Retinal pigment epithelial cell (primary cell): ENCODE results near the gene GPR75.

ENCODE experiments used
- DNase-seq: peaks from one replicate; pipeline ENCODE4 v3.0.0-alpha.2; 2010; ENCODE audit warnings: low read depth
- H3K4me3 ChIP-seq: 2 replicates; pipeline ENCODE4 v1.5.1; 2011; ENCODE audit warnings: mild to moderate bottlenecking, low read length, control low read depth, moderate library complexity
- TF ChIP-seq, protein P1 (sequence below): conservative IDR thresholded peaks from 2 replicates; pipeline ENCODE4 v1.5.1; 2011; ENCODE audit warnings: low read depth, low read length, control low read depth, inconsistent platforms

Gene GPR75

DNA sequence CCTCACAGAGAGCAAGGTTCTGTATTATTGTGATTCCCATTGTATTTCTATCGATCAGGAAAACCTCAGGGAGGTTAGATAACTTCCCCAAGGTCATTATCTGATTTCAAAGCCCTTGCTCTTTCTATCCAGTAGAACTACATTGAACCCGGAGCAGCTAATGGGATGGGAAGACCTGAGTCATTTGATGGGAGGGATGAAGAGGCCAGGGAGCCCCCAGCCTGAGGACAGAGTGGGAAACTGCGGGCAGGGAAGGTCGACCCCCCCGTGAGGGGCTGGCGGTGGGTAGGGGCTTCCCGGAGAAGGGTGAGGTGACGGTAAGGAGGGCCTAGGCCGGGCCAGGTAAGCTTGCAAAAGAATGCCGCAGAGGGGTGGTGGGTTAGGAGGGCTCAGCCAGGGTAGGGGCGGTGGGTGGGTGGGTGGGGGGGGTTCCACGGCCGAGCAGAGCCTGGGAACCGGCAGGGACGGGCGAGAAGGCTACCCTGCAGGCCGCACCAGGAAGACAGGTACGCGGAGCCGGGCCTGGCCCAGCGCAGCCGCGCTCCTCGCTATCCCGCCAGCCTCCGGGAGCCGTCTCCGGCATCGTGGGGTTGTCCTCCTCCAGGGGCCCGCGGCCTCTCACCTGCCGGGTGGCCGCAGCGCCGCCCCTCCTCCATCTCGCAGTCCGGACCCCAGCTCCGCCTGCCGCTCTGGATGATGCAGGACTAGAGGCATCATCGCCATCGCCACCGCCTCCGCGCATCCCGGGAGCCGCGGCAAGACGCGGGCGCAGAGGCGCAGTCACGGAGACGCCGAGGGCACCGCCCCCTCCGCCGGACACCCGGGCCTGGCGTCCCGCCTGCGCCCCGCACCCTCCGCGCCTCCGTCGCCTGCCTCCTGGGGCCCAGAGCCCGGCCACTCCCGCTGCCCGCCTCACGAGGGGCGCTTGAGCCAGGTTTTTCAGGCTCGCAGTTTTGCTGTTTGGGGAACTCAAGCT is at the start of gene GPR75:
GPR75 (minus strand) TSS at position 762 of the 976 bp plus-strand sequence. CDS start 5,211 bp downstream, outside the sequence.
- peak; percentile 15 for DNase-seq
- H3K4me3 ChIP-seq = peak within 1 kb of the TSS; percentile 59
- TF ChIP-seq, protein P1, sequence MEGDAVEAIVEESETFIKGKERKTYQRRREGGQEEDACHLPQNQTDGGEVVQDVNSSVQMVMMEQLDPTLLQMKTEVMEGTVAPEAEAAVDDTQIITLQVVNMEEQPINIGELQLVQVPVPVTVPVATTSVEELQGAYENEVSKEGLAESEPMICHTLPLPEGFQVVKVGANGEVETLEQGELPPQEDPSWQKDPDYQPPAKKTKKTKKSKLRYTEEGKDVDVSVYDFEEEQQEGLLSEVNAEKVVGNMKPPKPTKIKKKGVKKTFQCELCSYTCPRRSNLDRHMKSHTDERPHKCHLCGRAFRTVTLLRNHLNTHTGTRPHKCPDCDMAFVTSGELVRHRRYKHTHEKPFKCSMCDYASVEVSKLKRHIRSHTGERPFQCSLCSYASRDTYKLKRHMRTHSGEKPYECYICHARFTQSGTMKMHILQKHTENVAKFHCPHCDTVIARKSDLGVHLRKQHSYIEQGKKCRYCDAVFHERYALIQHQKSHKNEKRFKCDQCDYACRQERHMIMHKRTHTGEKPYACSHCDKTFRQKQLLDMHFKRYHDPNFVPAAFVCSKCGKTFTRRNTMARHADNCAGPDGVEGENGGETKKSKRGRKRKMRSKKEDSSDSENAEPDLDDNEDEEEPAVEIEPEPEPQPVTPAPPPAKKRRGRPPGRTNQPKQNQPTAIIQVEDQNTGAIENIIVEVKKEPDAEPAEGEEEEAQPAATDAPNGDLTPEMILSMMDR = no peak

DNA sequence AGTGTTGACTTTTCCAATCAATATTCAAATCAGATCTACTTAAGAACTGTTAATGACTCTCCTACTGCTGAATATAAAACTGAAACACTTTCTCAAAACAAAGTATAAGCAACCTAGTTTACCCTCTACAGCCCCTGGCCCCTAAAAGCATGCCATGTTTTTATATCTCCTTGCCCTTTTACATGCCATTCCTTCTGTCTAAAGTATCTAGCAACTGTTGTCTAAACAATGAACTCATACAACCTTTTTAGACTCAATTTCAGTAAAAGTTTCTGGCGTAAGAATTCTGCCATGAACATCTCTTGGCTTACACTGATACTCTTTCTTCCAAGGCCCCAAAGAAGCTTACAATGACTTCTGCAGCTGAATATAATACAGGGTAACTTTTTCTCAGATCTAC is 47.8 kb upstream of the GPR75 start:
- TF ChIP-seq, protein P1 = no peak
- DNase-seq = no peak
- H3K4me3 ChIP-seq = no peak overlapping the region

GRCh38 chr2:53905396-53905795 is 45.6 kb upstream of the GPR75 start:
- H3K4me3 ChIP-seq = no peak overlapping the region
- DNase-seq = no peak

GRCh38 chr2:53903011-53903410 is 43.2 kb upstream of the GPR75 start:
- DNase-seq = no peak
- H3K4me3 ChIP-seq = no peak overlapping the region
- TF ChIP-seq, protein P1 = no peak

More at GRCh38 chr2:53905396-53905795, 45.6 kb upstream of the GPR75 start:
- TF ChIP-seq, protein P1 = no peak

- DNase-seq = no peak
- no peak overlapping the region for H3K4me3 ChIP-seq
- TF ChIP-seq, protein P1 = no peak
These were observed 41.4 kb upstream of the GPR75 start for GRCh38 chr2:53901192-53901591.

GRCh38 chr2:53896864-53897263 is 37.1 kb upstream of the GPR75 start:
- TF ChIP-seq, protein P1 = no peak
- no peak overlapping the region for H3K4me3 ChIP-seq
- peak; percentile 5 for DNase-seq
